H7 (cell line): ENCODE data around the gene SWAP70. TPM values are rescaled to one million over a fixed set of nuclear protein-coding genes. Genes with fewer than 3 reads are reported as not detected.
A peak's percentile ranks its signal among the peaks of the same experiment; 100 is the strongest.

Experiments
- DNase-seq: peaks from one replicate; pipeline ENCODE4 v3.0.0; 2012
- H3K27me3 ChIP-seq: 2 replicates; pipeline ENCODE4 v1.6.0; 2011; ENCODE audit warnings: mild to moderate bottlenecking, low read length; ENCODE audit not compliant: control insufficient read depth, insufficient read depth
- H3K36me3 ChIP-seq: replicated peaks from 2 replicates; pipeline ENCODE4 v1.5.1; 2011; ENCODE audit warnings: low read length; ENCODE audit not compliant: control insufficient read depth, insufficient read depth
- H3K4me3 ChIP-seq: 2 replicates; pipeline ENCODE4 v1.5.1; 2011; ENCODE audit warnings: low read depth, mild to moderate bottlenecking, control low read depth, low read length, moderate library complexity; ENCODE audit not compliant: insufficient read depth
- total RNA-seq: library from RNA; depleted of rRNA; stranded (reverse); fragments of >200 nt; shearing (Covaris generic); gene quantifications from 2 replicates; pipeline ENCODE4 v1.2.3, GENCODE V29; 2014

SWAP70 gene
- total RNA-seq, 1 experiment from 2014 or later, result 18.5 TPM

DNA sequence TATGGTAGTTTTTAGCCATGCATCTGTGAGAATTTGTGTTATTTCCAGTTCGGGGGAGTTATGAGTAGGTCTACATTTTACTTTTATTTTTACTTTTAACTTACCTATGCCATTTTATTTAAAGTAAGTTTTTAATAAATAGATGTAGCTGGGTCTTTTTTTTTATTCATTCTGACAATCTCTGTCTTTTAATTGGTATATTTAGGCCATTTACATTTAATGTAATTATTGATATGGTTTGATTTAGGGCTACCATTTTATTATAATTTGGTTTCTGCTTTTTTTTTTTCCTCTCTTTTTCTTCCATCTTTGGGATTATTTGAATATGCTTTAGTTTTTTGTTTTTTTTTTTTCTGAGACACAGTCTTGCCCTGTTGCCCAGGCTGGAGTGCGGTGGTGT lies 1.9 kb downstream of the SWAP70 start:
- H3K4me3 ChIP-seq, result no peak overlapping the region
- no peak for DNase-seq
- no peaks in the 10 kb centered on the region for H3K27me3 ChIP-seq
- H3K36me3 ChIP-seq, result no peaks in the 10 kb centered on the region

DNA sequence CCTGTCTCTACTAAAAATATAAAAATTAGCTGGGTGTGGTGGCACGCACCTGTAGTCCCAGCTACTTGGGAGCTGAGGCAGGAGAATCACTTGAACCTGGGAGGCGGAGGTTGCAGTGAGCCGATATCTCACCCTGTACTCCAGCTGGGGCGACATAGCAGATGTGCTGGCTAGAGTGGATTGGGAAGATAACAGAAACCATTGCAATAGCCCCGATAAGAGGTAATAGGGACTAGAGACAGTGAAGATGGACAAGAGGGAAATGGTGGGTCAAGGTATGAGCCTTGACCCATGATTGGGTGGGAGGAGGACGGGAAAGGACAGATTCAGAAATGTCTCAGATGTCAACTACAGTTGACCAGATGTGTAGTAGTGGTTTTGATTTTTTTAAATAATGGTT lies 6.1 kb downstream of the SWAP70 start:
- no peak for DNase-seq
- H3K27me3 ChIP-seq, result no peaks in the 10 kb centered on the region

DNA sequence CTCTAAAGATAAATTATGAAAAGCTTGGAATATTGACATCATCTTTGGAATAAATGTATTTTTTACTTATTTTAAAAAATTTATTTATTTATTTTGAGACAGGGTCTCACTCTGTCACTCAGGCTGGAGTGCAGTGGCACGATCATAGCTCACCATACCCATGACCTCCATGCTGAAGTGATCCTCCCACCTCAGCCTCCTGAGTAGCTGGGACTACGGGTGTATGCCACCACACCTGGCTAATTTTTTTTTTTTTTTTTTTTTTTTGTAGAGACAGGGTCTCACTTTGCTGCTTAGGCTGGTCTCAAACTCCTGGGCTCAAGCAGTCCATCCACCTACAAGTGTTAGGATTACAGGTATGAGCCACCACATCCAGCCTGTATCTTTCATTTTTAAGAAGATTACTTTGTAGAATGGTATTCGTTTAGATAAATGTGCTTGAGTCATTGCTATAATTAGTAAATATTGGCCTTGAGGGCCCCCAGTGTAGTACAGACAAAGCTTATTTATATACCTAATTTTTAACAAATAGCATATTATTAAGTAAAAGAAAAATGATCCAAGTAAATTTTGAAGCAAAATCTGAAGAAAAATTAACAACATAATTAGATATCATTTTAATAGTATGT lies 8.5 kb downstream of the SWAP70 start:
- H3K27me3 ChIP-seq, result no peaks in the 10 kb centered on the region
- no peaks in the 10 kb centered on the region for H3K36me3 ChIP-seq
- no peak for DNase-seq

More for the DNA sequence above, 6.1 kb downstream of the SWAP70 start:
- Histone ChIP-seq H3K36me3 (no peaks in the 10 kb centered on the region), H3K4me3 (no peak overlapping the region)

DNA sequence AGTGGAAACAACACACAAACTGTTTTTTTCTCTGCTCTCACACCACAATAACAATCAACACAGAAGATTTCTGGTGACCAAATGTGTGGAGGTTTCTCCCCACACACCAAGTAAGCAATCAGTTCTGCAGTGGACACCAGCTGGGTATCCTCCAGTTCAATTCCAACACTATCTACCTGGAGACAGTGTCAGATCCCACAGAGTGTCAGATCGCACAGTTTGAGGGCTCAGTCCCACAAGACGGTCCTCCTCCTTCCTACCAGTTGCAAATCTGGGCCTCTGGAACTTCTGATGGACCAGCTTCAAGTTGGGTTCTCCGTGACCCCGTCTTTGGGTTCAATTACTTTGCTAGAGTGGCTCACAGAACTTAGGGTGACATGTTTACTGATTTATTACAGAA lies 9.0 kb downstream of the SWAP70 start:
- no peak overlapping the region for H3K4me3 ChIP-seq
- no peaks in the 10 kb centered on the region for H3K27me3 ChIP-seq

More for the DNA sequence above, 8.5 kb downstream of the SWAP70 start:
- no peak overlapping the region for H3K4me3 ChIP-seq

DNA sequence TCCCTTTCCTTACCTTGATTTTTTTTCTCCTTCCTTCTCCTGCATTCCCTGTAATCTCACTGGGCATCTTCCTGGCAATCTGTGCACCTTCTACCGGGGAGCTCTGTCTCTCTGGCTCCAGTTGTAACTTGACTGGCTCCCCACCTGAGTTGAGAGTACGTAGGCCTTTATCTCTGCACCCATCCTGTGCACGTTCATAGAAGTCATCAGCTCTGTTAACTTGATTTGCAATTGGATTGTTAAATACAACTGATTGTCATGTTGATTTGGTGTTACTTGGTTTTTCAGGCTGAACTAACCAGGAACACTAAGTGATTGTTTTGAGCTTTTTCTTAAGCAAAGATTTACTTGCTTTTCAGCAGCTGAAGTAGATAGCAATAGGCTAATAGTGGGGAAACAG lies 11.8 kb downstream of the SWAP70 start:
- Histone ChIP-seq H3K4me3 (peak overlapping the region; percentile 5; the same call in 1 of the 2 replicates), H3K27me3 (no peaks in the 10 kb centered on the region), H3K36me3 (no peaks in the 10 kb centered on the region)
- no peak for DNase-seq

More for the DNA sequence above, 9.0 kb downstream of the SWAP70 start:
- no peaks in the 10 kb centered on the region for H3K36me3 ChIP-seq
- DNase-seq, result no peak

DNA sequence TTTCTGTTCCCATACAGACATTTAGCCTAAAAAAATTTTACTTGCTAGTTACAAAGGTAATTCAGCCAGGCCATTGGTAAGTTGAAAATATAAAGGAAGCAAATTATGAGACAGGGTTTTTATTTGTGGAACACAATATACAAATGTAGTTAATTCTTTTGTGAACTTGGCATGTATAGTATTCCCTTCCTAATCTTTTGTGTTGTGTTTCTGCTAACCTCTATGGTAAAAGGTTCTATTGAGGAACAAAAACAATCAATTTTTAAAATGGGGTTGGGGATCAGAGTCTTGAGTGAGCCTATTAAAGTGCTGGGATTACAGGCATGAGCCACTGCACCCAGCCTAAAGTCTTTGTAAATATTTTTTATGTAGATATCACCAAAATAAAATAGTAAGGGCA lies 14.1 kb downstream of the SWAP70 start:
- H3K36me3 ChIP-seq, result no peaks in the 10 kb centered on the region
- no peak for DNase-seq
- no peaks in the 10 kb centered on the region for H3K27me3 ChIP-seq
- H3K4me3 ChIP-seq, result no peak overlapping the region

DNA sequence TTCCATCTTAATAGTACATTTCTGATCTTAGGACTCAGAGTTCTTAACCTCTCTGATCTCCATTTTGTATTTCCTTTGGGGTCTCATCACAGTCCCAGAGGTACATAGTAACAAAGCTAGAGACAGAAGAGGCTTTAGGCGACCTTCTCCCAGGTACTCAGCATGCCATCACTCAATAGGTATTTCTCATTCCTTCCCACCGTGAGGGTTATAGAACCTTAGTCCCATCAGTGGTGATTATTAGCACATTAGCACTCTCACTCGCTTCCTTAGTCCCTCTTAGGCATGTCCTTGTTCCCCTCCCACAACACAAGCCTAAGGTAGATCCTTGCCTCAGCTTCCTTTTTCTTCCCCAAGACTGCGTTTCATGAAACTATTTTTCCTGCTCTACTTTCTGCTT lies 14.7 kb downstream of the SWAP70 start:
- Histone ChIP-seq H3K36me3 (no peaks in the 10 kb centered on the region), H3K4me3 (no peak overlapping the region), H3K27me3 (no peaks in the 10 kb centered on the region)
- no peak for DNase-seq

DNA sequence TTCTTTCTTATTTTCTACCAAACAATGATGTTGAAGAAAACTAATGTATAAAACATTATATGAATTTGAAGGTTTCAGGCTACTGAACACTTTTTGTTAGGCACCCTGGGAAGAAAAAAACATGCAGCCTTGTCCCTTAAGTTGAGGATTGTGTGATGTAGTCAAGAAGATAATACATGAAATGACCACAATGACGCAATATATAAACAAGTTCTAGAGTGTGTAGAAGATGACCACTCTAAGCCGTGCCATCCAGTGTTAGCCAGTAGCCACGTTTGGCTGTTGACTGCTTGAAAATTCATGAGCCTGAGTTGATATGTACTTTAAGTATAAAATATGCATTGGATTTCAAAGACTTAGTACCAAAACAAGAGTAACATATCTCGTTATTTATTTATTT lies 16.2 kb downstream of the SWAP70 start:
- no peak overlapping the region for H3K4me3 ChIP-seq
- no peak for DNase-seq
- H3K27me3 ChIP-seq, result no peaks in the 10 kb centered on the region
- H3K36me3 ChIP-seq, result no peaks in the 10 kb centered on the region

DNA sequence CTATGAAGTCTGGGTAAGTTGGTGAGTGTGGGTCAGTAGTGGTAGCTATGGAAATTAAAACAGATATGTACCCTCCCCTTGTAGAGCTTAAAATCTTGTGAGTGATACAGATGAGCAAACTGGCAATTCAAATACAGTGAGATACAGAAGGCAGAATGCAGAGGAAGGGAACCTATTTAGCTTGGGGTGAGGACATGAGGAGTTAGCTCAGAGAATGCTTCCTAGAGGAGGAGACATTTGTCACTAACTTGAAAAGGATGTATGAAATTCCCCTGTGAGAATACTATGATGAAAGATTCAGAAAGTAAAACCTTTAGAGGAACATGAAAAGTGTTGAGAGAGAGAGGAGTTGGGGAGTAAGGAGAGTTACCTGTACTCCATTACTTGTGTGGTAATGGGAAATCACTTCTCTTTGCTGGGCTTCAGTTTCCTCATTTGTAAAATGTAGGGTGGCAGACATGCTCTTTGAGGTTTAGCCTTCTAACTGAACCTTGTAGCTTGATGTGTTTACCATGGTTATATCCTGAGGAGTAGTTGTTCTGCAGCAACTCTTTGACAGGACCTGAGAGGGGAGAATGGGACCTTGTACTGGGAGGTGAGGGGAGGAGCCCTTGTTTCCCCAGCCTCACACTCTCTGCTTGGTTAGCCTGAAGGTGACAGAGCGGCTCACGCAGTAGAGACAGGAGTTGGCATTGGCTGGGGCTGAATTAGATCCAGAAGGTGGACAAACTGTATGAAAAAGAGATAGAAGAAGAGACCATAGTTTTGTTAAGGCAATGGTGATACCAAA lies 17.9 kb downstream of the SWAP70 start:
- DNase-seq, result no peak
- H3K4me3 ChIP-seq, result no peak overlapping the region
- no peaks in the 10 kb centered on the region for H3K36me3 ChIP-seq
- H3K27me3 ChIP-seq, result no peaks in the 10 kb centered on the region

DNA sequence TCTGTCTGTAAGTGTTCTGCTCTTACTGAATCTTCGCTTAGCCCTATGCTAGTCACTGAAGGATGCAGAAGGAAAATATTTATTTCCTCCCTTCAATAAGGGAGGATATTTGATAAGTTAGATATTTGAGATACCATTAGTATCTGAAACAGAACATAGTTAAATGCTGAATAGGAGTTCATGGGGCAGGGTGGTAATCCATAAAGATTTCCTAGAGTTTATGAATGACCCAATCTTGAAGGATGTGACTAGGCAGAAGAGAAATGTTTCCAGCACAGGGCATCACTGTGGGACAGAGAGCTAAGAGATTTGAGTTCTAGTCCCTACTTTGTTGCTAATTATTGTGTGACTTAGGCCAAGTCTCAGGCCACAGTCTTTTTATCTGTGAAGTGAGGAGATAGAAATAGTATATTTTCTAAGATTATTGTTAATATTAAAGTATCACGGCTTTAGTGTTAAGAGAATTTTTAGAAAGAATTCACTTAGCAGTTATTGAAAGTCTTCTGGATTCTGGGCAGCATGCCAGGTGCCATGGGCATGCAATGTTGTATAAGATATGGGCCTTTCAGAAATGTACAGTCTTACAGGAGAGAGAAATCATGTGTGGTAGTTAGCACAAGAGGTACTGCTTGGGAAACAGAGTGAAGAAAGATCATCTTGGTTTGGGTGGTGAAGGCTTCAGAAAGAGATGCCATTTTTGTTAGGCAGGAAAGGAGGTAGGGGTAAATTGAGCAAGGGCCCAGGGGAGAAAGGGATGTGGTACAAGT lies 24.0 kb downstream of the SWAP70 start:
- no peak overlapping the region for H3K4me3 ChIP-seq
- H3K27me3 ChIP-seq, result no peaks in the 10 kb centered on the region
- no peak for DNase-seq
- no peaks in the 10 kb centered on the region for H3K36me3 ChIP-seq

DNA sequence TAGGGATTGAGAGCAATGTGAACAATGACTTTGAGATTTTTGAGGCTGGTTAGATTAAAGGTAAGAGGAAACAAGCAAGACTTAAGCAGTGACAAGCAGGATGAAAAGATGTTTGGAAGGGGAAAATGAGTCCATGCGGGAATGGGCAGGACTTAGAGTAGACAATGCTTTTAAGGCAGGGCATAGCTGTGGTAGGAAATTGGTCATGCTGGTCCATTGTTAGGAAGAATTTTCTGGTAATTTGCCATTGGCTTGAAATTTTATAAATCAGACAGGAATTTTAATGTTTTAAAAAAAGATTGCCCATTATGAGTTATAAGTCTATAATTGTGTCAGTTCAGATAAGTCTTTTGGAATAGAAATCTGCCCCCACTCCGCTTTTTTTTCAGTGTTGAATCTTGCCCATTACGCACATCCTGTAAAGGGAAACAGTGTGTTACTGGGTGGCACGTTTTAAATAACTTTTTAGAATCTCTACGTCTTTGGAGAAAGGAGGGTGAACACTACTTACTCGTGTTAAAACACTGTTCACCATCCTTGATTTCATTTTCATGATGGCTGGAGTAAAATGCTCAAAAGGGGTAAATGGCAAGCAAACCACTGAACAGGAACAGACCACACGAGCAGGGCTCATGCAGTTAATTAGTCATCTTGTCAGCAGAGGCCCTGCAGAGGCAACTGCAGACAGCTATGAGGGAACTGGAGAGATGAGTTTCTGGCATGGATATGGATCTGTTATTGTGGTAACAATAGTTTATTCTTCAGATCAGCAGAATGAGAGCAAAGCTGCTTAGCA lies 25.0 kb downstream of the SWAP70 start:
- DNase-seq, result no peak
- H3K27me3 ChIP-seq, result no peaks in the 10 kb centered on the region
- no peak overlapping the region for H3K4me3 ChIP-seq
- H3K36me3 ChIP-seq, result no peaks in the 10 kb centered on the region

DNA sequence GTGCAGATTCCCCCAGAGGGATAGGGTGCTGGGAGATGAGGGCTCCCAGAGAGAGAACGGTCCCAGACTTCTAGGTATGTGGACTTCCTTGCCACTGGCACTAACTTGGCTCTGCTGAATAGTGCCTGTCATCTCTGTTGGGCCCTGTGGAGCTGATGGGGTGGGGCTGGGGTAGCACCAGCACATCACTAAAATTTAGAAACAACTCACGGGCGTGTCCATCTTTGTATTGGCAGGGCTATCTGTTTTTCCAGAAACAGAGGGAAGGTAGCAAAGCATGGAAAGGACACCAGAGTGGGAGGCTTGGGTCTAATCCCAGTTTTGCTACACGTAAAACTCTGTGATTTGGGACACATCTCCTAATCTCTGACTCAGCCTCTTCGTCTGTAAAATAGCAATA lies 25.8 kb downstream of the SWAP70 start:
- no peak for DNase-seq
- no peak overlapping the region for H3K4me3 ChIP-seq
- no peaks in the 10 kb centered on the region for H3K27me3 ChIP-seq
- H3K36me3 ChIP-seq, result peaks cover 1% of the 10 kb centered on the region

DNA sequence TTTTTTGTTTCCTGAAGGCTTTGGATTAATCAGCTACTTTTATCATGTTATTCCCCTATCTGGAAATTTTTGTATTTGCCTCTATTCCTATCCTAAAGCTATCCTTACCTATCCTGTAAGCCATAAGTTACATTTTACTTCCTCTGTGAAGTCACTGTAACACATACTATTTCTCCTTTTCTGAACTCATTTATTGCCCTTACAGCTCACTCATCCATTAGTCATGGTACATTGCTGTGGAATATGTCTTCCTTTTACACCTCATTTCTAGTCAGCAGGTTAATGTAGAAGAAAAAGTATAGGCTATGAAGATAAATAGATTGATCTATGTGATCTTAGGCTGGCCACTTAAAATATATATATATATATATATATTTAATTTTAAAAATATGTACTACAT lies 28.0 kb downstream of the SWAP70 start:
- DNase-seq, result no peak
- Histone ChIP-seq H3K36me3 (peaks cover 4% of the 10 kb centered on the region), H3K27me3 (no peaks in the 10 kb centered on the region), H3K4me3 (no peak overlapping the region)

DNA sequence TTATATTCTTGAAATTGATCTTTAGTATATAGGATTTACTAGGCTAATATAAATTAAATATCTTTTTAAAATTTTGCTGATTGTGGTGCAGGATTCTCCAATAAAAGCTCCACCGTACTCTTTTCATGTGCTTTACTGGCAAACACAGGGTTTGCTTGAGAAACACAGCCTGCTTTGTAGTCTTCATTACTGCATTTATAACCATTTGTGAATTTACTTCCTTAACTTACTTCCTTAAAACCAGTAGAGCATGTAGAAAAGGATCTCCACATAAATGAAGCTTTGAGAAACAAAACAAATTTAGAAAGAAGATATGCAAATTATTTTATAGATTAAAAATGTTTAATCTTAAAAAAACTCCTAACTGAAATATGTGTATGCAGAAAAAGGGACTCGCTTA lies 28.8 kb downstream of the SWAP70 start:
- H3K4me3 ChIP-seq, result no peak overlapping the region
- peaks cover 4% of the 10 kb centered on the region for H3K36me3 ChIP-seq
- no peaks in the 10 kb centered on the region for H3K27me3 ChIP-seq
- no peak for DNase-seq
